ENCODE results near the gene GPX8.

DNA sequence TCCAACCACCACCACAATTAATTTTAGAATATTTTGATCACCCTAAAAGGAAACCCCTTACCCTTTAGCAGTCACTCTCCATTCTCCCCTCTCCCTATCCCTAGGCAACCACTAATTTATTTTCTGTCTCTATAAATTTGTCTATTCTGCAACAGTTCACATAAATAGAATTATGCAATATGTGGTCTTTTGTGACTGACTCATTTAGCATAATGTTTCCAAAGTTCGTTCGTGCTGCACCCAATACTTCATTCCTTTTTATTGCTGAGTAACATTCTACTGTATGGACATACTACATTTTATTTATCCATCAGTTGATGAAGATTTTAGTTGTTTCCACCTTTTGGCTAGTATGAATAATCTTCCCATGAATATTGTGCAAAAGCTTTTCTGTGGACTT is 31.2 kb downstream of the GPX8 start:
- TF ChIP-seq, protein P1, sequence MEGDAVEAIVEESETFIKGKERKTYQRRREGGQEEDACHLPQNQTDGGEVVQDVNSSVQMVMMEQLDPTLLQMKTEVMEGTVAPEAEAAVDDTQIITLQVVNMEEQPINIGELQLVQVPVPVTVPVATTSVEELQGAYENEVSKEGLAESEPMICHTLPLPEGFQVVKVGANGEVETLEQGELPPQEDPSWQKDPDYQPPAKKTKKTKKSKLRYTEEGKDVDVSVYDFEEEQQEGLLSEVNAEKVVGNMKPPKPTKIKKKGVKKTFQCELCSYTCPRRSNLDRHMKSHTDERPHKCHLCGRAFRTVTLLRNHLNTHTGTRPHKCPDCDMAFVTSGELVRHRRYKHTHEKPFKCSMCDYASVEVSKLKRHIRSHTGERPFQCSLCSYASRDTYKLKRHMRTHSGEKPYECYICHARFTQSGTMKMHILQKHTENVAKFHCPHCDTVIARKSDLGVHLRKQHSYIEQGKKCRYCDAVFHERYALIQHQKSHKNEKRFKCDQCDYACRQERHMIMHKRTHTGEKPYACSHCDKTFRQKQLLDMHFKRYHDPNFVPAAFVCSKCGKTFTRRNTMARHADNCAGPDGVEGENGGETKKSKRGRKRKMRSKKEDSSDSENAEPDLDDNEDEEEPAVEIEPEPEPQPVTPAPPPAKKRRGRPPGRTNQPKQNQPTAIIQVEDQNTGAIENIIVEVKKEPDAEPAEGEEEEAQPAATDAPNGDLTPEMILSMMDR (IDR thresholded peaks at IDR 0.05) = no peak
- no peak for TF ChIP-seq POLR2A (IDR thresholded peaks at IDR 0.05)
